ENCODE results near the gene SMYD3. TPM values are rescaled to one million over a fixed set of nuclear protein-coding genes. Genes with fewer than 3 reads are reported as not detected.

SMYD3 gene
- total RNA-seq, 2 donors from 2014 or later = 13.5 to 20.8 TPM

DNA sequence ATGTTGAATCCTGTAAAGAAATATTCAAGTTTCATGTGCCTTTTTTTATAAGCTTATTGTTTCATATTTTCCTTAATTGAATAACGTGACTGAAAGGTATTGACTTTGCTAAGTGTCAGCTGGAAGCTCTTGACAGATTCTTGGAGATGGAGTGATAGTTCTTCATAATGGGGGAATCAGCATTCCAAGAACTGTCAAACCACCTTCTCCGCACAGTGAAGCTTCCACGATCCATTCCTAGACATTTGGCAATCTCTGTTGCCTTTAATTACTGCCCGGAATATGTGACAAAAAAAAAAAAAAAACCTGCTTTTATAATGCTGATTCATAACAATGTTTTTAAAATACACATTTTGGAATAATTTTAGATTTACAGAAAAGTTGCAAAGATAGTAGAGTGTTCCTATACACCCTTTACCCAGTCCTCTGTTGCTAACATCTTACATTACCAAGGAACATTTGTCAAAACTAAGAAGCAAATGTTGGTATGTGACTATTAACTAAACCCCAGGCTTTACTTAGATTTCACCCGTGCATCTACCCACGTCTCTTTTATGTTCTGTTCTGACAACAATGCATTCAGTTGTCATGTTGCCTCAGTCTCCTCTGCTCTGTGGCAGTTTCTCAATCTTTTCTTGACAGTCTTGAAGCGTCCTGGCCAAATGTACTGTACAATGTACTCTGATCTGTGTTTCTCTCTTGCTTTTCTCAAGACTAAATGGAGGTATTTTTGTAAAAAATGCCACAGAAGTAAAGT, 674.1 kb downstream of the SMYD3 start:
- H3K4me1 ChIP-seq = no peaks in the 10 kb centered on the region
- 89 to 90% methylated on average over 7 of the region's 7 CpGs for WGBS, 2 donors
- no peak for DNase-seq
- H3K27me3 ChIP-seq = no peaks in the 10 kb centered on the region
- TF ChIP-seq CTCF (IDR thresholded peaks at IDR 0.05) = no peak
- TF ChIP-seq POLR2A (IDR thresholded peaks at IDR 0.05) = no peak
- H3K4me3 ChIP-seq = no peak overlapping the region
- no peak overlapping the region for H3K27ac ChIP-seq
- ATAC-seq = no peak
- no peaks in the 10 kb centered on the region for H3K9me3 ChIP-seq
- intact Hi-C loops (cut with DNase I) = no loop called here
- no peaks in the 10 kb centered on the region for H3K36me3 ChIP-seq (replicated peaks in 1 of 2; ENCODE audit: insufficient read depth in 1 of 2, low read depth in 2 of 2)

DNA sequence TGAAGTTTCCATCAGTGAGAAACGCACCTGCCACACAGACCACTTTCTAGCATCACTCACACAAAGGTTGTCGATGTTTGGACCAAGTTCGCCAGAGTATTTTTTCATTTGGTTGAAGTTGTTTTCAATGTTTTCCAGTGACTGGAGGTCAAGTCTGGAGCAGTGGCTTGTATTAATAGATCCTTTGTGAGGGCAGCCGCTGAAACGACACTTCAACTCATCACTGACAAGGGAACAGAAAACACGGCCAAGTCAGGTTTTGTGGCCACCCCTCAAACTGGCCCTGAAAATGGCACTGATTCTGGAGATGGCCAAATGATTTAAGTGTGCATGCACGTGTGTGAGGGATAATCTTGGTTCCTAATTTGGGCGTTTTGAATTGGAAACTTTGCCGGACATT, 675.6 kb downstream of the SMYD3 start:
- Histone ChIP-seq H3K4me3 (no peak overlapping the region), H3K36me3 (replicated peaks in 1 of 2; ENCODE audit: insufficient read depth in 1 of 2, low read depth in 2 of 2) (no peaks in the 10 kb centered on the region), H3K9me3 (no peaks in the 10 kb centered on the region), H3K4me1 (no peaks in the 10 kb centered on the region), H3K27me3 (no peaks in the 10 kb centered on the region), H3K27ac (no peak overlapping the region)
- intact Hi-C loops (cut with DNase I) = no loop called here
- TF ChIP-seq CTCF (IDR thresholded peaks at IDR 0.05) (no peak), POLR2A (IDR thresholded peaks at IDR 0.05) (no peak)
- WGBS, 2 donors = 71 to 78% methylated on average over 9 of the region's 9 CpGs
- no peak for DNase-seq
- ATAC-seq = no peak

DNA sequence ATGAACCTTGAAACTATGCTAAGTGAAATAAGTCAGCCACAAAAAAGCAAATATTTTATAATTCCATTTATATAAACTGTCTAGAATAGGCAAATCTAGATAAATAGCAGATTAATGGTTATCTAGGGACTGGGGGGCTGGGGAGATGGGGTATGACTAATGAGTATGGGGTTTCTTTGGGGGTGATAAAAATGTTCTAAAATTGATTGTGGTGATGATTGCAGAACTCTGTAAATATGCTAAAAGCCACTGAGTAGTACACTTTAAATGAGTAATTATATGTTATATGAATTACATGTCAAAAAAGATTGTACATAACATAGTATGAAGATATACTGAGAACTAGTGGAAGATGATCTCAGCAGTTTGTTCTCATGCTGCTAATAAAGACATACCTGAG, 677.3 kb downstream of the SMYD3 start:
- Histone ChIP-seq H3K4me3 (no peak overlapping the region), H3K36me3 (replicated peaks in 1 of 2; ENCODE audit: insufficient read depth in 1 of 2, low read depth in 2 of 2) (no peaks in the 10 kb centered on the region), H3K9me3 (no peaks in the 10 kb centered on the region), H3K4me1 (no peaks in the 10 kb centered on the region), H3K27ac (no peak overlapping the region), H3K27me3 (no peaks in the 10 kb centered on the region)
- no peak for DNase-seq
- TF ChIP-seq CTCF (IDR thresholded peaks at IDR 0.05) (no peak), POLR2A (IDR thresholded peaks at IDR 0.05) (no peak)
- intact Hi-C loops (cut with DNase I) = no loop called here
- ATAC-seq = no peak

DNA sequence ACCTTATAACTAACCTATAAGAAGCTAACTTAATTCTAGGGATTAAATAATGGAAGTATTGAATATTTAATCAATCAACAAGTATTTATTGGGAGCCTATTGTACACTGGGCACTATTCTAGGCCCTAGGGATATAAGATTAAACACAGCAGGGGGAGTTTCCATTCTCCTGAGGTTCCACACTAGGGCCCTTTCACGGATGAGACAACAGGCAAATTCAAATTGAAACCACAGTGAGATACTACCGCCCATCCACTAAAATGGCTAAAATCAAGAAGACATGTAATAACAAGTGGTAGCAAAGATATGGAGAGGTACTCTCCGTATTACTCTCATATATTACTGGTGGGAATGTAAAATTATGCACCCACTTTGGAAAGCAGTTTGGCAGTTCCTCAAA, 677.9 kb downstream of the SMYD3 start:
- intact Hi-C loops (cut with DNase I) = no loop called here
- DNase-seq = no peak
- H3K4me3 ChIP-seq = no peak overlapping the region
- no peak for ATAC-seq
- H3K4me1 ChIP-seq = no peaks in the 10 kb centered on the region
- no peaks in the 10 kb centered on the region for H3K27me3 ChIP-seq
- no peak overlapping the region for H3K27ac ChIP-seq
- TF ChIP-seq CTCF (IDR thresholded peaks at IDR 0.05) (no peak), POLR2A (IDR thresholded peaks at IDR 0.05) (no peak)
- H3K36me3 ChIP-seq (replicated peaks in 1 of 2; ENCODE audit: insufficient read depth in 1 of 2, low read depth in 2 of 2) = no peaks in the 10 kb centered on the region
- WGBS, 2 donors = 85 to 88% methylated on average over 3 of the region's 3 CpGs
- H3K9me3 ChIP-seq = no peaks in the 10 kb centered on the region

DNA sequence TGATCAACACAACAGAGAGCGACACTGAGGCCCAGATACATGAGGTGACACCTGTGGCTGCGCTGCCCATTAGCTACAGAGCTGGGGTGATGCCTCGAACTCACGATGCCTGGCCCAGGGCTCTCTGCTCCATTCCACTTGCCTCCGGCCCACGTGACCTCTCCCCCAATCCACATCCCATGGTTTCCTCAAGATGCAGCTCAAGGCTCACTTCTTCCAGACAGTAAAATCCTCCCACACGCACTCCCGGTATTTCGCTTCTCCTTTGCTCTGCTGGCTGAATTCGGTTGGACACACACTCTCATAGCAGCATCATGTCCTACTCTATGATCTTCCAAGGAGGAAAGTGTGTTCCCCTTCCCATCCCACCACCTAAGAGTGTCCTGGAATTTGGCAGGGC, 679.8 kb downstream of the SMYD3 start:
- intact Hi-C loops (cut with DNase I) = no loop called here

More for the DNA sequence above, 679.8 kb downstream of the SMYD3 start:
- ATAC-seq = no peak
- H3K27me3 ChIP-seq = no peaks in the 10 kb centered on the region
- H3K4me3 ChIP-seq = no peak overlapping the region
- H3K27ac ChIP-seq = no peak overlapping the region
- no peaks in the 10 kb centered on the region for H3K4me1 ChIP-seq
- 96 to 97% methylated on average over 9 to 10 of the region's 10 CpGs for WGBS, 2 donors
- TF ChIP-seq POLR2A (IDR thresholded peaks at IDR 0.05) (no peak), CTCF (IDR thresholded peaks at IDR 0.05) (no peak)
- DNase-seq = no peak
- H3K36me3 ChIP-seq (replicated peaks in 1 of 2; ENCODE audit: insufficient read depth in 1 of 2, low read depth in 2 of 2) = no peaks in the 10 kb centered on the region
- H3K9me3 ChIP-seq = no peaks in the 10 kb centered on the region
